K562 (cell line): ENCODE data around the gene FOXO3. TPM values are rescaled to one million over a fixed set of nuclear protein-coding genes. Genes with fewer than 3 reads are reported as not detected.

Experiments used
- CAMTA2 ChIP-seq: fragments of 250-450 bp; sonication (Bioruptor Pico); conservative IDR thresholded peaks from 2 replicates; pipeline ENCODE4 v1.5.1; 2022
- CUX1 ChIP-seq: fragments of 200-800 bp; sonication (Bioruptor generic); IDR thresholded peaks from 2 replicates; pipeline ENCODE4 v1.6.1; 2016; ENCODE audit warnings: missing genetic modification characterization, missing compliant biosample characterization
- E4F1 ChIP-seq: fragments of 250-450 bp; sonication (Bioruptor Pico); IDR thresholded peaks from 2 replicates; pipeline ENCODE4 v1.5.0; 2021; ENCODE audit warnings: mild to moderate bottlenecking, borderline replicate concordance
- MECOM ChIP-seq: fragments of 250-450 bp; sonication (Bioruptor Pico); IDR thresholded peaks from 2 replicates; pipeline ENCODE4 v1.8.0; 2022; ENCODE audit warnings: inconsistent platforms
- MXI1 ChIP-seq: IDR thresholded peaks from 2 replicates; pipeline ENCODE4 v1.6.1; 2011; ENCODE audit warnings: low read depth, mild to moderate bottlenecking, improper control_type of control experiment, low read length
- POLR2AphosphoS5 ChIP-seq: IDR thresholded peaks from 2 replicates; pipeline ENCODE4 v1.6.1; 2011; ENCODE audit warnings: mild to moderate bottlenecking, low read depth, low read length, moderate library complexity; ENCODE audit not compliant: control insufficient read depth, insufficient read depth
- PRPF4 ChIP-seq: fragments of 200-400 bp; formaldehyde crosslinking; IDR thresholded peaks from one replicate; pipeline ENCODE4 v1.6.1; 2017; ENCODE audit warnings: low read length, low read depth, mild to moderate bottlenecking; ENCODE audit not compliant: insufficient read depth, poor library complexity, severe bottlenecking
- ZNF274 ChIP-seq: IDR thresholded peaks from 2 replicates; pipeline ENCODE4 v1.6.1; 2011; ENCODE audit warnings: low read depth, mild to moderate bottlenecking, low read length, moderate library complexity, borderline replicate concordance
- ZNF41 ChIP-seq: fragments of 250-450 bp; sonication (Bioruptor Pico); conservative IDR thresholded peaks from 2 replicates; pipeline ENCODE4 v1.4.0; 2020; ENCODE audit warnings: mild to moderate bottlenecking
- ZNF431 ChIP-seq: sonication (generic); formaldehyde crosslinking; IDR thresholded peaks from 2 replicates; pipeline ENCODE4 v1.8.0; 2022; ENCODE audit warnings: mild to moderate bottlenecking, missing genetic modification reagents
- polyA plus RNA-seq, 8 experiments: library from polyadenylated mRNA; depleted of rRNA in 4 of 8; stranded (reverse) in 5 of 8; unstranded in 3 of 8; fragments of >200 nt; fragmentation: Nextera tagmentation in 2 of 8; fragmentation: Illumina TruSeq in 1 of 8; extraction: Ambion mirVana in 2 of 8; extraction: Trizol in 1 of 8; gene quantifications; 2 replicates each; pipeline versions ENCODE4 v1.2.1 to v1.2.3, GENCODE V29; 2011 to 2014; ENCODE audit warnings: inconsistent platforms in 1 of 8, missing spikeins in 1 of 8
- total RNA-seq, 7 experiments: library from RNA; depleted of rRNA in 6 of 7; stranded (reverse); fragments of >200 nt in 6 of 7; fragmentation: Illumina TruSeq in 2 of 7; extraction: Trizol in 2 of 7; gene quantifications; 2 replicates each; pipeline versions ENCODE4 v1.2.1 to v1.2.3, GENCODE V29; 2011 to 2021; ENCODE audit warnings: low replicate concordance in 1 of 7
- TF ChIP-seq, protein P1 (sequence below): sonication (generic); formaldehyde crosslinking; IDR thresholded peaks from 2 replicates; pipeline ENCODE4 v1.8.1; 2023; ENCODE audit warnings: mild to moderate bottlenecking, missing genetic modification reagents
- TF ChIP-seq, protein P2 (sequence below): sonication (generic); formaldehyde crosslinking; IDR thresholded peaks from 2 replicates; pipeline ENCODE4 v1.8.0; 2022; ENCODE audit warnings: missing genetic modification reagents, mild to moderate bottlenecking, moderate library complexity, borderline replicate concordance
- TF ChIP-seq, protein P3 (sequence below): fragments of 250-450 bp; sonication (Bioruptor Pico); IDR thresholded peaks from 2 replicates; pipeline ENCODE4 v1.5.0; 2020; ENCODE audit warnings: mild to moderate bottlenecking

Gene FOXO3
- total and polyA plus RNA-seq, 9 of the 15 experiments (the other 6 are each of a cell fraction or from before 2014, with no cell fraction given), result 3.0 to 14.6 (median 6.0) TPM

- TF ChIP-seq MECOM (no peak), ZNF431 (CRISPR knock-in tag) (no peak), CUX1 (CRISPR knock-in tag) (no peak), PRPF4 (no peak), POLR2AphosphoS5 (no peak), ZNF41 (CRISPR knock-in tag) (no peak), CAMTA2 (CRISPR knock-in tag) (no peak), ZNF274 (no peak), E4F1 (CRISPR knock-in tag) (no peak), MXI1 (no peak)
- TF ChIP-seq, protein P1, sequence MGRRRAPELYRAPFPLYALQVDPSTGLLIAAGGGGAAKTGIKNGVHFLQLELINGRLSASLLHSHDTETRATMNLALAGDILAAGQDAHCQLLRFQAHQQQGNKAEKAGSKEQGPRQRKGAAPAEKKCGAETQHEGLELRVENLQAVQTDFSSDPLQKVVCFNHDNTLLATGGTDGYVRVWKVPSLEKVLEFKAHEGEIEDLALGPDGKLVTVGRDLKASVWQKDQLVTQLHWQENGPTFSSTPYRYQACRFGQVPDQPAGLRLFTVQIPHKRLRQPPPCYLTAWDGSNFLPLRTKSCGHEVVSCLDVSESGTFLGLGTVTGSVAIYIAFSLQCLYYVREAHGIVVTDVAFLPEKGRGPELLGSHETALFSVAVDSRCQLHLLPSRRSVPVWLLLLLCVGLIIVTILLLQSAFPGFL, result no peak
- TF ChIP-seq, protein P2, sequence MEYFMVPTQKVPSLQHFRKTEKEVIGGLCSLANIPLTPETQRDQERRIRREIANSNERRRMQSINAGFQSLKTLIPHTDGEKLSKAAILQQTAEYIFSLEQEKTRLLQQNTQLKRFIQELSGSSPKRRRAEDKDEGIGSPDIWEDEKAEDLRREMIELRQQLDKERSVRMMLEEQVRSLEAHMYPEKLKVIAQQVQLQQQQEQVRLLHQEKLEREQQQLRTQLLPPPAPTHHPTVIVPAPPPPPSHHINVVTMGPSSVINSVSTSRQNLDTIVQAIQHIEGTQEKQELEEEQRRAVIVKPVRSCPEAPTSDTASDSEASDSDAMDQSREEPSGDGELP, result no peak
- TF ChIP-seq, protein P3, sequence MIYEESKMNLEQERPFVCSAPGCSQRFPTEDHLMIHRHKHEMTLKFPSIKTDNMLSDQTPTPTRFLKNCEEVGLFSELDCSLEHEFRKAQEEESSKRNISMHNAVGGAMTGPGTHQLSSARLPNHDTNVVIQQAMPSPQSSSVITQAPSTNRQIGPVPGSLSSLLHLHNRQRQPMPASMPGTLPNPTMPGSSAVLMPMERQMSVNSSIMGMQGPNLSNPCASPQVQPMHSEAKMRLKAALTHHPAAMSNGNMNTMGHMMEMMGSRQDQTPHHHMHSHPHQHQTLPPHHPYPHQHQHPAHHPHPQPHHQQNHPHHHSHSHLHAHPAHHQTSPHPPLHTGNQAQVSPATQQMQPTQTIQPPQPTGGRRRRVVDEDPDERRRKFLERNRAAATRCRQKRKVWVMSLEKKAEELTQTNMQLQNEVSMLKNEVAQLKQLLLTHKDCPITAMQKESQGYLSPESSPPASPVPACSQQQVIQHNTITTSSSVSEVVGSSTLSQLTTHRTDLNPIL (CRISPR knock-in tag), result no peak
These were observed 28.6 kb downstream of the FOXO3 start (continued) for GRCh38 chr6:108589244-108589791.
